Epithelial cell of alveolus of lung (primary cell): ENCODE results near the gene SMAD4. TPM values are rescaled to one million over a fixed set of nuclear protein-coding genes. Genes with fewer than 3 reads are reported as not detected.

ENCODE experiments used
- total RNA-seq: library from RNA; depleted of rRNA; stranded (reverse); fragments of >200 nt; gene quantifications from 2 replicates; pipeline ENCODE4 v1.2.1, GENCODE V29; 2015

The SMAD4 gene
- total RNA-seq, result 63.0 and 76.4 TPM in 2 replicates

DNA sequence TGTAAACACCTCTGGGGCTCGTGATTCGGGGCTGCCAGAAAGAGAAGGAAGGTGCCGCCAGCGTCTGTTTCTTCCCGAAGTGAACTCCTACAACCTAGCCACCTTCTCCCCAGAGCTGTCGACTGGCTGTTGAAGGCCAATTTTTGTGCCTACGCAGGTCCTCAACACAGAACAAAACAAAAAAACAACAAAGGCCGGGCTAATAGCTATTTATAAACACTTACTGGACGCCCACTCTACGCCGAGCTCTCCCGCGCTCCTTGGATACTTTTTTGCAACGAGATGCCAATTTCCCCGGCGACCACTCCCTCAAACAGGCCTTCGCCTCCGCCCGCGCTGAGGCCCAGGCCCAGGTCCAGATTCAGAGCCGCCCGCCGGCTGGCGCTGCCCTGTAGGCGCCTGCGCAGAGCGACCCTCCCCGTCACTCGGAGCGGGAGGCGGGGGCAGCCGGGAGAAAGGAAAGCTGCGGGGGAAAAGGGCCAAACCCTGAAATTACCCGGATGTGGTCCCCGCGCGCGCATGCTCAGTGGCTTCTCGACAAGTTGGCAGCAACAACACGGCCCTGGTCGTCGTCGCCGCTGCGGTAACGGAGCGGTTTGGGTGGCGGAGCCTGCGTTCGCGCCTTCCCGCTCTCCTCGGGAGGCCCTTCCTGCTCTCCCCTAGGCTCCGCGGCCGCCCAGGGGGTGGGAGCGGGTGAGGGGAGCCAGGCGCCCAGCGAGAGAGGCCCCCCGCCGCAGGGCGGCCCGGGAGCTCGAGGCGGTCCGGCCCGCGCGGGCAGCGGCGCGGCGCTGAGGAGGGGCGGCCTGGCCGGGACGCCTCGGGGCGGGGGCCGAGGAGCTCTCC lies at the start of gene SMAD4:
Gene SMAD4 (plus strand): TSS at position 520 of the 843 bp plus-strand sequence. CDS start 16,834 bp downstream, outside the sequence.

Other genes starting within 250 kb of the SMAD4 start
- gene MRO, start 210.2 kb upstream of the SMAD4 start, total RNA-seq, result not detected in 2 replicates
- 18.8 and 28.7 TPM in 2 replicates for gene ME2, start 151.1 kb upstream of the SMAD4 start, total RNA-seq
- 4.8 and 7.0 TPM in 2 replicates for gene ELAC1, start 62.2 kb upstream of the SMAD4 start, total RNA-seq
- 29.9 and 35.6 TPM in 2 replicates for gene MEX3C, start 167.5 kb downstream of the SMAD4 start, total RNA-seq